GM21367 (cell line): ENCODE results near the gene SNRPA1.

Source experiments
- ATAC-seq: cut with Tn5 transposase; IDR thresholded peaks from one replicate; pipeline ENCODE4 v1.9.1; 2021; ENCODE audit not compliant: unreplicated experiment

The SNRPA1 gene

GRCh38 chr15:101294731-101295606 lies at the start of gene SNRPA1:
TSS of gene SNRPA1 (minus strand) at chr15:101295248. CDS start at chr15:101295178, 70 bp downstream.
- ATAC-seq = peak; percentile 64

- ATAC-seq = no peak
Measured at GRCh38 chr15:101342056-101342455, 47.0 kb upstream of the SNRPA1 start.

GRCh38 chr15:101338502-101339057 lies 43.5 kb upstream of the SNRPA1 start:
- ATAC-seq = no peak

- ATAC-seq = no peak
Measured at GRCh38 chr15:101337976-101338375, 42.9 kb upstream of the SNRPA1 start.

GRCh38 chr15:101333907-101334789 lies 39.1 kb upstream of the SNRPA1 start:
- ATAC-seq = peak; percentile 77

GRCh38 chr15:101332061-101332467 lies 37.0 kb upstream of the SNRPA1 start:
- ATAC-seq = no peak

GRCh38 chr15:101329867-101330380 lies 34.9 kb upstream of the SNRPA1 start:
- ATAC-seq = no peak

GRCh38 chr15:101329309-101329863 lies 34.3 kb upstream of the SNRPA1 start:
- no peak for ATAC-seq

GRCh38 chr15:101328001-101328400 lies 33.0 kb upstream of the SNRPA1 start:
- no peak for ATAC-seq

- no peak for ATAC-seq
Measured at GRCh38 chr15:101327147-101327740, 32.2 kb upstream of the SNRPA1 start.

GRCh38 chr15:101326462-101327146 lies 31.6 kb upstream of the SNRPA1 start:
- ATAC-seq = no peak

- ATAC-seq = no peak
Measured at GRCh38 chr15:101326026-101326315, 30.9 kb upstream of the SNRPA1 start.

- no peak for ATAC-seq
Measured at GRCh38 chr15:101325263-101326025, 30.4 kb upstream of the SNRPA1 start.

GRCh38 chr15:101324524-101325177 lies 29.6 kb upstream of the SNRPA1 start:
- no peak for ATAC-seq

- ATAC-seq = no peak
Measured at GRCh38 chr15:101323793-101324523, 28.9 kb upstream of the SNRPA1 start.

GRCh38 chr15:101322854-101323477 lies 27.9 kb upstream of the SNRPA1 start:
- no peak for ATAC-seq

- ATAC-seq = no peak
Measured at GRCh38 chr15:101322016-101322695, 27.1 kb upstream of the SNRPA1 start.
